ENCODE results near the gene CRYGD.
"Not testable (repeated sequence)": the region's sequence is repeated elsewhere in the genome, so short reads cannot be mapped to it uniquely, and the experiment has no call there.

Gene CRYGD

GRCh38 chr2:208142240-208142924, 18.1 kb upstream of the CRYGD start:
- no peak overlapping the region for H3K4me3 ChIP-seq (ENCODE audit: low read depth, low read length)
- peak; percentile 50 for DNase-seq (ENCODE audit: low read depth)
- no peak for TF ChIP-seq CTCF (IDR thresholded peaks at IDR 0.05; ENCODE audit: control insufficient read depth, extremely low read depth, insufficient read depth)

DNA sequence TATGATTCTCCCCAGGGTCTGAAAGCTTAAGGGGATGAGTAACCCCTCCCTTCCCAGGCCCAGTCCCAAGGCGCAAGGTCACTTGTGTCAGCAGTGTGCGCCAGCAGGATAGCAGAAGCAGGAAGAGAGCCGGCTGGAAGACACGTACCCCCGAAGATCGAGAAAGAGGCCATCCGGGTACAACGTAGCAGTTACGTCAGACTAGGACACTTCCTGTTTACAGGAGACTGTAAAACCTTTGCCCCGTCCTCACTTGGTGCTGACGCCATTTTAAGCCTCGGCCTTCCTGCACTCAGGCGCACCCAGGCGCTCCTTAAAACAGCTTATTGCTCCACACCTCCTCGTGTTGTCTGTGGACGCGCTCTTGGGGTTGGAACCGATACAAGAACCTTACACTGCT, 15.1 kb upstream of the CRYGD start:
- H3K4me3 ChIP-seq (ENCODE audit: low read depth, low read length) = no peak overlapping the region
- TF ChIP-seq CTCF (IDR thresholded peaks at IDR 0.05; ENCODE audit: control insufficient read depth, extremely low read depth, insufficient read depth) = no peak
- no peak for DNase-seq (ENCODE audit: low read depth)

GRCh38 chr2:208138334-208138733, 14.0 kb upstream of the CRYGD start:
- not testable (repeated sequence) for DNase-seq (ENCODE audit: low read depth); H3K4me3 ChIP-seq (ENCODE audit: low read depth, low read length)

DNA sequence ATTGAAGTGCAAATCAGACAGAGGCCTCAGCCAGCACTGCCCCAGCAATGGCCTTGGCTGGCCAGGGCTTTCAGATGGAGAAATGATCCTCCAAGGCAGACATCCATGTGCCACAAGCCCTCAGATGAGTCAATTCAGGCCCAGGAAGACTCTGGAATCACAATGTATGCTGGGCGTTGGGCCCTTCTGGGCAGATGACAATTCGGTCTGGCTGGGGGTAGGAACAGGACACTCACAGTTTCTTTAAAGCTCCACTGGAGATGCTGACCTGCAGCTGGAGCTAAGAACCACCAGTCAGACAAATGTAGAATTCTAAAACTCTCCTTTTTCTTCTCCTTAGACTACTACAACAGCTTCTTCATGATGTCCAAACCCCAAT, 12.4 kb upstream of the CRYGD start:
- no peak for TF ChIP-seq CTCF (IDR thresholded peaks at IDR 0.05; ENCODE audit: control insufficient read depth, extremely low read depth, insufficient read depth)
- H3K4me3 ChIP-seq (ENCODE audit: low read depth, low read length) = no peak overlapping the region
- no peak for DNase-seq (ENCODE audit: low read depth)

- H3K4me3 ChIP-seq (ENCODE audit: low read depth, low read length) = no peak overlapping the region
- no peak for TF ChIP-seq CTCF (IDR thresholded peaks at IDR 0.05; ENCODE audit: control insufficient read depth, extremely low read depth, insufficient read depth)
- DNase-seq (ENCODE audit: low read depth) = no peak
Measured at GRCh38 chr2:208135794-208136715, 11.7 kb upstream of the CRYGD start.

DNA sequence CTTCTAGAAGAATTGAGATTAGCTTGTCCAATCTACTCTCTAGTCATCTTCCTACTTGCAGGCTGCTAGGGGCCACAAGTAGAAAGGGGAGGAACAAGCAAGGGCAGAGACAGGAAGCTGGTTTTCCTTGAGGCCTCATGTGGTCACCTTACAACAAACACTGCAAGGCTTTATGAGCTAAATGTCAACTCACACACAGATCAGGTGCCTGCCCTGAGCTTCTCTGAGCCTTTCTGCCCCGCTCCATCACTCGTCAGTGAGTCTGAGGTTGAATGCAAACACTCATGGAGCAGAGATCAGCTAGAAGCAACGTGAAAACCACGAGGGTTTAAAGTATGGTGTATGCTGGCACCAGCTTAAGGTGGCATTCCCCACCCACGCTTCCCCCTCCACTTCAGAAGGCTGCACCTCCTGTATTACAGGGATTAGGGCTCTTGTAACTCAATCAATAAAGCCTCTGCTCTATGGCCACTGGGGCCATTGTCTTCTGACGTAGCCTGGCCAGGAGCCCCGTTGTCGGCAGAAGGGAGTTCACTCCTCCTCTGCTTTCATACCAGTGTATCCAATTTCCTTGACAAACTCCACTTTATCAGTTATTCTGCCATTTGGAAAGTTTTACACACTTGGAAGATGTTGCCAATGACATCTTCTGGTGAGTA, 10.7 kb upstream of the CRYGD start:
- no peak for TF ChIP-seq CTCF (IDR thresholded peaks at IDR 0.05; ENCODE audit: control insufficient read depth, extremely low read depth, insufficient read depth)
- no peak for DNase-seq (ENCODE audit: low read depth)
- no peak overlapping the region for H3K4me3 ChIP-seq (ENCODE audit: low read depth, low read length)

- TF ChIP-seq CTCF (IDR thresholded peaks at IDR 0.05; ENCODE audit: control insufficient read depth, extremely low read depth, insufficient read depth) = no peak
- no peak for DNase-seq (ENCODE audit: low read depth)
- no peak overlapping the region for H3K4me3 ChIP-seq (ENCODE audit: low read depth, low read length)
Measured at GRCh38 chr2:208130712-208131110, 6.4 kb upstream of the CRYGD start.
